K562 (cell line): ENCODE measurements around the gene VMP1. TPM values are rescaled to one million over a fixed set of nuclear protein-coding genes. Genes with fewer than 3 reads are reported as not detected.

Source experiments
- AFF1 ChIP-seq, 2 experiments: fragments of 450-650 bp; IDR thresholded peaks; 2 replicates each; pipeline ENCODE4 v1.6.1; 2018; ENCODE audit warnings: mild to moderate bottlenecking in 2 of 2, low read depth in 1 of 2; ENCODE audit not compliant: partially characterized antibody in 2 of 2
- CREB3 ChIP-seq: fragments of 450-650 bp; conservative IDR thresholded peaks from 2 replicates; pipeline ENCODE4 v1.6.1; 2016; ENCODE audit warnings: missing genetic modification characterization, low read depth, mild to moderate bottlenecking, missing compliant biosample characterization, moderate library complexity
- CSDE1 ChIP-seq, 2 experiments: fragments of 450-650 bp; IDR thresholded peaks; 2 replicates each; pipeline ENCODE4 v1.6.1; 2016; ENCODE audit warnings: mild to moderate bottlenecking in 1 of 2
- HDAC2 ChIP-seq: fragments of 450-650 bp; IDR thresholded peaks from 2 replicates; pipeline ENCODE4 v1.6.1; 2016; ENCODE audit warnings: mild to moderate bottlenecking
- NR4A1 ChIP-seq, 2 experiments: fragments of 250-450 bp in 1 of 2; fragments of 450-650 bp in 1 of 2; sonication (Bioruptor Pico) in 1 of 2; IDR thresholded peaks; 2 replicates each; pipeline versions ENCODE4 v1.4.0 to v1.6.1; 2016 to 2020; ENCODE audit warnings: mild to moderate bottlenecking in 2 of 2, missing compliant biosample characterization in 1 of 2, missing genetic modification characterization in 1 of 2, moderate library complexity in 1 of 2
- PHB2 ChIP-seq: fragments of 450-650 bp; IDR thresholded peaks from 2 replicates; pipeline ENCODE4 v1.6.1; 2017; ENCODE audit warnings: low read depth
- PHTF2 ChIP-seq: fragments of 250-450 bp; sonication (Bioruptor Pico); IDR thresholded peaks from 2 replicates; pipeline ENCODE4 v1.5.0; 2021; ENCODE audit warnings: mild to moderate bottlenecking
- SMARCA4 ChIP-seq: fragments of 450-650 bp; IDR thresholded peaks from 2 replicates; pipeline ENCODE4 v1.6.1; 2016
- SP2 ChIP-seq: IDR thresholded peaks from 2 replicates; pipeline ENCODE4 v1.6.1; 2011; ENCODE audit warnings: mild to moderate bottlenecking, low read depth, low read length, moderate library complexity; ENCODE audit not compliant: poor library complexity, severe bottlenecking; ENCODE audit errors: extremely low read depth
- U2AF1 ChIP-seq: fragments of 200-400 bp; formaldehyde crosslinking; optimal IDR thresholded peaks from 2 replicates; pipeline ENCODE3; 2017; ENCODE audit warnings: mild to moderate bottlenecking, low read depth, low read length, moderate library complexity
- ZBTB11 ChIP-seq, 3 experiments: fragments of 200-800 bp in 1 of 3; fragments of 250-450 bp in 1 of 3; fragments of 450-650 bp in 1 of 3; sonication (Bioruptor Pico) in 1 of 3; sonication (Bioruptor generic) in 1 of 3; formaldehyde crosslinking in 1 of 3; IDR thresholded peaks; 2 replicates each; pipeline versions ENCODE4 v1.6.1 to v1.8.0; 2016 to 2022; ENCODE audit warnings: mild to moderate bottlenecking in 2 of 3, missing genetic modification characterization in 2 of 3, missing compliant biosample characterization in 1 of 3, moderate library complexity in 1 of 3
- ZNF175 ChIP-seq: fragments of 200-800 bp; sonication (Bioruptor generic); IDR thresholded peaks from 2 replicates; pipeline ENCODE4 v1.6.1; 2016; ENCODE audit warnings: low read depth, mild to moderate bottlenecking, missing genetic modification characterization, missing compliant biosample characterization
- ZNF395 ChIP-seq: fragments of 200-800 bp; sonication (Bioruptor generic); IDR thresholded peaks from 2 replicates; pipeline ENCODE4 v1.6.1; 2017; ENCODE audit warnings: missing genetic modification characterization, missing compliant biosample characterization
- polyA plus RNA-seq, 8 experiments: library from polyadenylated mRNA; depleted of rRNA in 4 of 8; stranded (reverse) in 5 of 8; unstranded in 3 of 8; fragments of >200 nt; fragmentation: Nextera tagmentation in 2 of 8; fragmentation: Illumina TruSeq in 1 of 8; extraction: Ambion mirVana in 2 of 8; extraction: Trizol in 1 of 8; gene quantifications; 2 replicates each; pipeline versions ENCODE4 v1.2.1 to v1.2.3, GENCODE V29; 2011 to 2014; ENCODE audit warnings: inconsistent platforms in 1 of 8, missing spikeins in 1 of 8
- total RNA-seq, 7 experiments: library from RNA; depleted of rRNA in 6 of 7; stranded (reverse); fragments of >200 nt in 6 of 7; fragmentation: Illumina TruSeq in 2 of 7; extraction: Trizol in 2 of 7; gene quantifications; 2 replicates each; pipeline versions ENCODE4 v1.2.1 to v1.2.3, GENCODE V29; 2011 to 2021; ENCODE audit warnings: low replicate concordance in 1 of 7

Gene VMP1
- total and polyA plus RNA-seq, 9 of the 15 experiments (the other 6 are each of a cell fraction or from before 2014, with no cell fraction given): 123 to 304 (median 151) TPM

GRCh38 chr17:59804901-59805465, 97.5 kb downstream of the VMP1 start (continued):
- TF ChIP-seq U2AF1: no peak
- 0 out of 4 replicates have a peak, but pooled peaks of 1 of the 2 experiments have one; percentile 29 for TF ChIP-seq CSDE1 (IDR thresholded peaks at IDR 0.05)
- no peak for TF ChIP-seq PHTF2 (CRISPR knock-in tag)
- TF ChIP-seq ZNF395 (CRISPR knock-in tag): peak; percentile 91
- peak in 1 of 3 experiments; percentile 51; a peak in 1 of 6 replicates for TF ChIP-seq ZBTB11 (CRISPR knock-in tag; IDR thresholded peaks at IDR 0.05)
- TF ChIP-seq PHB2: no peak
- no peak for TF ChIP-seq NR4A1 (CRISPR knock-in tag; IDR thresholded peaks at IDR 0.05)
- 0 out of 2 replicates have a peak, but pooled peaks have one; percentile 35 for TF ChIP-seq NR4A1 (tag; IDR thresholded peaks at IDR 0.05)
- TF ChIP-seq SP2: no peak
- 0 out of 2 replicates have a peak, but pooled peaks have one; percentile 71 for TF ChIP-seq CREB3 (tag)
- TF ChIP-seq ZNF175 (CRISPR knock-in tag): peak; percentile 78
- TF ChIP-seq AFF1 (IDR thresholded peaks at IDR 0.05; ENCODE audit: low read depth in 1 of 2, partially characterized antibody in 2 of 2): peak; percentile 49 to 53
- 0 out of 2 replicates have a peak, but pooled peaks have one; percentile 27 for TF ChIP-seq HDAC2
- peak; percentile 45; the same call in 1 of the 2 replicates for TF ChIP-seq SMARCA4
